ENCODE measurements around the gene TM9SF4. TPM values are rescaled to one million over a fixed set of nuclear protein-coding genes. Genes with fewer than 3 reads are reported as not detected.
"Not testable (repeated sequence)": the region's sequence is repeated elsewhere in the genome, so short reads cannot be mapped to it uniquely, and the experiment has no call there.

The TM9SF4 gene
- total RNA-seq, 1 donor from 2014 or later: 18.8 TPM

DNA sequence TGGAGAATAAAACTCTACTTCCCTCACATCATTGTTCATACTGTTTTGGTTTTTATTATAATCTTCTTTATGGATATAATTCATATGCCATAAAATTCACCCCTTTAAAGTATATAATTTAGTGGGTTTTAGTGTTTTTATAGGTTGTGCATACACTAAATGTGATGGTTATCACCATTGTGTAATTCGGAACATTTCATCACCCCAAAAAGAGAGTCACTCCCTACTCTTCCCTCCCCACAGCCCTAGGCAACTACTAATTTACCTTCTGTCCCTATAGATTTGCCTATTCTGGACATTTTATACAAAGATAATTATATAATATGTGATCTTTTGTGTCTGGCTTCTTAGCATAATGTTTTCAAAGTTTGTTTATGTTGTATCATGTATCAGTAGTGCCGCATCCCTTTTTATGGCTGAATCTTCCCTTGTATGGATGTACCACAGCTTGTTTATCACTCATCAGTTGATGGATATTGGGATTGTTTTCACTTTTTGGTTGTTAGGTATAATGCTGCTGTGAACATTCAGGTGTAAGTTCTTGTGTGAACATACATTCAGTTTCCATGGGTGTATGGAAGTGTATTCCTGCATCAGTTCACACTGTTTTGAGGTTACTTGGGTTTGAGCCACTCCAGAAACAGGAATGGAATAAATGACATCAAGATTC, 4.2 kb downstream of the TM9SF4 start:
- H3K4me1 ChIP-seq (ENCODE audit: control insufficient read depth in 3 of 3, insufficient read depth in 3 of 3, low read length in 3 of 3): peaks cover 32 to 61% (median 44%) of the 10 kb centered on the region in 3 donors

DNA sequence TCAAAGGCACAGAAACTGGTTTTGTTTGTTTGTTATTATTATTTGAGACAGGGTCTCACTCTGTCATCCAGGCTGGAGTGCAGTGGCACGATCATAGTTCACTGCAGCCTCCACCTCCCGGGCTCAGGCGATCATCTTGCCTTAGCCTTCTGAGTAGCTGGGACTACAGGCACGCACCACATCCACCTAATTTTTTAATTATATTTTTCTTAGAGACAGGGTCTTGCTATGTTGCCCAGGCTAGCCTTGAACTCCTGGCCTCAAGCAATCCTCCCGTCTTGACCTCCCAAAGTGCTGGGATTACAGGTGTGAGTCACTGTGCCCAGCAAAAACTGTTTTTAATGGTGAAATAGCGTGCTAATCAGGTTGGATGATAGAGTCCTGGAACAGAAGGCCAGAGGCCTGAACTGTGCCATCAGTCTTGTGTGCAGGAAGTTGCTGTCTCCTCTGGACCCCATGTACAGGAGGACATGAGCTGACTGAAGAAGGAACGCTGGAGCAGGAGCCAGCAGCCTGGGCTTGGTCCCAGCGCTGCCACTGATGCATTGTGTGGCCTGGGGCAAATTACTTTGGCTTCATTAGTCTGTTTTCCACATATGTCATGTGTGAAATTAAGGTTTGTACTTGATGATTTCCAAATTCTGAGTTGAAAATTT, 4.9 kb downstream of the TM9SF4 start:
- Histone ChIP-seq H3K36me3 (ENCODE audit: control insufficient read depth in 3 of 3, insufficient read depth in 3 of 3, low read length in 3 of 3) (peaks cover 0 to 4% (median 0%) of the 10 kb centered on the region in 3 donors), H3K4me3 (ENCODE audit: low read length in 3 of 3) (no peak overlapping the region), H3K4me1 (ENCODE audit: control insufficient read depth in 3 of 3, insufficient read depth in 3 of 3, low read length in 3 of 3) (peaks cover 32 to 60% (median 44%) of the 10 kb centered on the region in 3 donors), H3K9ac (ENCODE audit: low read depth in 1 of 3, low read length in 3 of 3) (no peak overlapping the region), H3K9me3 (ENCODE audit: control insufficient read depth in 3 of 3, low read length in 3 of 3) (no peaks in the 10 kb centered on the region), H3K27ac (ENCODE audit: low read depth, low read length) (no peak overlapping the region), H3K27me3 (ENCODE audit: control insufficient read depth in 3 of 3, insufficient read depth in 3 of 3, low read length in 3 of 3) (no peaks in the 10 kb centered on the region)

More for the DNA sequence above, 4.2 kb downstream of the TM9SF4 start:
- Histone ChIP-seq H3K27me3 (ENCODE audit: control insufficient read depth in 3 of 3, insufficient read depth in 3 of 3, low read length in 3 of 3) (no peaks in the 10 kb centered on the region), H3K27ac (ENCODE audit: low read depth, low read length) (no peak overlapping the region), H3K9ac (ENCODE audit: low read depth in 1 of 3, low read length in 3 of 3) (no peak overlapping the region), H3K36me3 (ENCODE audit: control insufficient read depth in 3 of 3, insufficient read depth in 3 of 3, low read length in 3 of 3) (peaks cover 0 to 4% (median 0%) of the 10 kb centered on the region in 3 donors), H3K4me3 (ENCODE audit: low read length in 3 of 3) (no peak overlapping the region), H3K9me3 (ENCODE audit: control insufficient read depth in 3 of 3, low read length in 3 of 3) (no peaks in the 10 kb centered on the region)

DNA sequence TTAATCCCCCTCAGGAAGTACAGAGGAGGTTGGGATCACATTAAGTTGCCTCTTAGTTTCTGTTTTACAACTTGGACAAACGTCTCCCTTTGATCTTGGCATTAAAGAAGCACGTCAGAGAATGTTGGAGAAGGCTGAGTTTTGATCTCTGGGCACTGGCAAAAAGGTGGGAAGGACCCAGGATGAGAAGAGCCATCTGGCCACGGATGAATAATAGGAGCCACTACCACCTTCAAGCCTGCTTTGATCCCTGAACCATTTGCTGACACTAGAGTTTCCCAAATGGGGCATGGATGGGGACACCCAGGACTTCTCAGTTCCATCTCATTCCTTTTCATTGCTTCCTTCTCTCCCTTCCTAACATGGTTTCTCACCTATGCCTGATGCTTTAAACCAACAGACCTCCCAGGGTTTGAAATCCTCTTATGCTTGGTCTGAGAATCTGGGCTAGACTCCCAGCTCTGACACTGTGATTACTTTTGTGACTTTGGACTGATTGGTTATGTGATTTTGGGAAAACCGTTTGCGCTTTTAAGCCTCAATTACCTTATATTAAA, 5.8 kb downstream of the TM9SF4 start:
- no peak overlapping the region for H3K4me3 ChIP-seq (ENCODE audit: low read length in 3 of 3)
- no peak overlapping the region for H3K9ac ChIP-seq (ENCODE audit: low read depth in 1 of 3, low read length in 3 of 3)
- H3K36me3 ChIP-seq (ENCODE audit: control insufficient read depth in 3 of 3, insufficient read depth in 3 of 3, low read length in 3 of 3): peaks cover 0 to 4% (median 0%) of the 10 kb centered on the region in 3 donors
- H3K27me3 ChIP-seq (ENCODE audit: control insufficient read depth in 3 of 3, insufficient read depth in 3 of 3, low read length in 3 of 3): no peaks in the 10 kb centered on the region
- H3K27ac ChIP-seq (ENCODE audit: low read depth, low read length): no peak overlapping the region
- peaks cover 27 to 52% (median 41%) of the 10 kb centered on the region in 3 donors for H3K4me1 ChIP-seq (ENCODE audit: control insufficient read depth in 3 of 3, insufficient read depth in 3 of 3, low read length in 3 of 3)
- H3K9me3 ChIP-seq (ENCODE audit: control insufficient read depth in 3 of 3, low read length in 3 of 3): no peaks in the 10 kb centered on the region

DNA sequence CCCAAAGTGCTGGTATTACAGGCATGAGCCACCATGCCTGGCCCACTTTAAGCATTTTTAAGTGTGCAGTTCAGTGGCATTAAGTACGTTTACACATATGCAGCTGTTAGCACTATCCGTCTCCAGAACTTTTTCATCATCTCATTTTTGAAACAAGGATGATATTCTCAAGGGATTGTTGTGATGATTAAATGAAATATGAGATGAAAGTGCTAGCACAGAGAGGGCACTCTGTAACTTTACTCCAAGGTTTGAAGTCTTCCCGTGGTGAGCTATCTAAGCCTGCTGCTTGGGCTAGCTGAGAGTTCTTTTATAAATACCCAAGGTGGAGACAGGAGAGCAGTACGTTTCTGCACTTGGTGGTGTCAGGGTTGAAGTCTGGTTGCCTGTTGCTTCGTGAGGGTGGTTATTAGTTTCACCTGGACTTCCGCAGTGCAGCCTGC, 6.6 kb downstream of the TM9SF4 start:
- H3K27ac ChIP-seq (ENCODE audit: low read depth, low read length): no peak overlapping the region
- H3K9me3 ChIP-seq (ENCODE audit: control insufficient read depth in 3 of 3, low read length in 3 of 3): no peaks in the 10 kb centered on the region
- no peaks in the 10 kb centered on the region for H3K27me3 ChIP-seq (ENCODE audit: control insufficient read depth in 3 of 3, insufficient read depth in 3 of 3, low read length in 3 of 3)
- H3K4me3 ChIP-seq (ENCODE audit: low read length in 3 of 3): no peak overlapping the region
- no peak overlapping the region for H3K9ac ChIP-seq (ENCODE audit: low read depth in 1 of 3, low read length in 3 of 3)
- peaks cover 20 to 44% (median 34%) of the 10 kb centered on the region in 3 donors for H3K4me1 ChIP-seq (ENCODE audit: control insufficient read depth in 3 of 3, insufficient read depth in 3 of 3, low read length in 3 of 3)
- H3K36me3 ChIP-seq (ENCODE audit: control insufficient read depth in 3 of 3, insufficient read depth in 3 of 3, low read length in 3 of 3): peaks cover 0 to 4% (median 0%) of the 10 kb centered on the region in 3 donors

DNA sequence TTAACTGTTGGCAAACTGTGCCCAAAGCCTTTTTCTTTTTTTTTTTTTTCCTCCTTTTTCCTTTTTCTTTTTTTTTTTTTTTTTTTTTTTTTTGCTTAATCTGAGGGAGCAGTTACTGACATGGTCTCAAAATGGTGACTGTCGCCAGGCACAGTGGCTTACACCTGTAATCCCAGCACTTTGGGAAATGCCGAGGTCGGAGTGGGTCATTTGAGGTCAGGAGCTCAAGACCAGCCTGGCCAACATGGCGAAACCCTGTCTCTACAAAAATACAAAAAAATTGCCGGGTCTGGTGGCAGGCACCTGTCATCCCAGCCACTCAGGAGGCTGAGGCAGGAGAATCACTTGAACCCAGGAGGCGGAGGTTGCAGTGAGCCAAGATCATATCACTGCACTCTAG, 7.3 kb downstream of the TM9SF4 start:
- not testable (repeated sequence) for H3K4me3 ChIP-seq (ENCODE audit: low read length in 3 of 3); H3K27ac ChIP-seq (ENCODE audit: low read depth, low read length); H3K27me3 ChIP-seq (ENCODE audit: control insufficient read depth in 3 of 3, insufficient read depth in 3 of 3, low read length in 3 of 3); H3K36me3 ChIP-seq (ENCODE audit: control insufficient read depth in 3 of 3, insufficient read depth in 3 of 3, low read length in 3 of 3); H3K9me3 ChIP-seq (ENCODE audit: control insufficient read depth in 3 of 3, low read length in 3 of 3); H3K9ac ChIP-seq (ENCODE audit: low read depth in 1 of 3, low read length in 3 of 3)
- H3K4me1 ChIP-seq (ENCODE audit: control insufficient read depth in 3 of 3, insufficient read depth in 3 of 3, low read length in 3 of 3): peaks cover 20 to 37% (median 30%) of the 10 kb centered on the region in 3 donors

DNA sequence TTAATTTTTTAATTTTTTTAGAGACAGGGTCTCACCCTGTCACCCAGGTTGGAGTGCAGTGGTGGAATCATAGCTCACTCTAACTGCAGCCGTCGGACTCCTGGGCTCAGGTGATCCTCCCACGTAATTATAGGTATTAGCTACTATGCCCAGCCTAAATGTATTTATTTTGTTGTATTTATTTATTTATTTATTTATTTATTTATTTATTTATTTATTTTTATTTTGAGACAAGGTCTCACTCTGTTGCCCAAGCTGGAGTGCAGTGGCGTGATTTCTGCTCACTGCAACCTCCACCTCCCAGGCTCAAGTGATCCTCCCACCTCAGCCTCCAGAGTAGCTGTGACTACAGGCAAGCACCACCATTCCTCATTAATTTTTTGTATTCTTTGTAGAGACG, 8.9 kb downstream of the TM9SF4 start:
- not testable (repeated sequence) for H3K9me3 ChIP-seq (ENCODE audit: control insufficient read depth in 3 of 3, low read length in 3 of 3); H3K36me3 ChIP-seq (ENCODE audit: control insufficient read depth in 3 of 3, insufficient read depth in 3 of 3, low read length in 3 of 3); H3K27ac ChIP-seq (ENCODE audit: low read depth, low read length); H3K4me3 ChIP-seq (ENCODE audit: low read length in 3 of 3); H3K9ac ChIP-seq (ENCODE audit: low read depth in 1 of 3, low read length in 3 of 3); H3K27me3 ChIP-seq (ENCODE audit: control insufficient read depth in 3 of 3, insufficient read depth in 3 of 3, low read length in 3 of 3)
- H3K4me1 ChIP-seq (ENCODE audit: control insufficient read depth in 3 of 3, insufficient read depth in 3 of 3, low read length in 3 of 3): peaks cover 18 to 28% (median 25%) of the 10 kb centered on the region in 3 donors

DNA sequence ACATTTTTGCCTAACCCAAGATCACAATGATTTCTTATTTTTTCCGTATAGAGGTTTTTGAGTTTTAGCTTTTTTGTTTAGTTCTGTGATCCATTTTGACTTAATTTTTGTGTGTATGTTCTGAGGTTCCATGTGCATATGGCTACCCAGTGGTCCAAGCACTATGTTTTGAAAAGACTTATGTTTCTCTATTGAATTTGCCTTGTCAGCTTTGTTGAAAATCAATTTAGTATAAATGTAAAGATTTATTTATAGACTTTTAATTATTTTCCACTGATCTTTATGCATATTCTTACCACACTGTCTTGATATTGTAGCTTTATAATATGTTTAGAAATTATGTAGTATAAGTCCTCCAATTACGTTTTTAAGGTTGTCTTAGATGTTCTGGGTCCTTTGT, 10.2 kb downstream of the TM9SF4 start:
- Histone ChIP-seq H3K36me3 (ENCODE audit: control insufficient read depth in 3 of 3, insufficient read depth in 3 of 3, low read length in 3 of 3) (no peaks in the 10 kb centered on the region), H3K27me3 (ENCODE audit: control insufficient read depth in 3 of 3, insufficient read depth in 3 of 3, low read length in 3 of 3) (no peaks in the 10 kb centered on the region), H3K9me3 (ENCODE audit: control insufficient read depth in 3 of 3, low read length in 3 of 3) (no peaks in the 10 kb centered on the region), H3K9ac (ENCODE audit: low read depth in 1 of 3, low read length in 3 of 3) (no peak overlapping the region), H3K27ac (ENCODE audit: low read depth, low read length) (no peak overlapping the region), H3K4me1 (ENCODE audit: control insufficient read depth in 3 of 3, insufficient read depth in 3 of 3, low read length in 3 of 3) (peaks cover 18 to 23% (median 23%) of the 10 kb centered on the region in 3 donors), H3K4me3 (ENCODE audit: low read length in 3 of 3) (no peak overlapping the region)

DNA sequence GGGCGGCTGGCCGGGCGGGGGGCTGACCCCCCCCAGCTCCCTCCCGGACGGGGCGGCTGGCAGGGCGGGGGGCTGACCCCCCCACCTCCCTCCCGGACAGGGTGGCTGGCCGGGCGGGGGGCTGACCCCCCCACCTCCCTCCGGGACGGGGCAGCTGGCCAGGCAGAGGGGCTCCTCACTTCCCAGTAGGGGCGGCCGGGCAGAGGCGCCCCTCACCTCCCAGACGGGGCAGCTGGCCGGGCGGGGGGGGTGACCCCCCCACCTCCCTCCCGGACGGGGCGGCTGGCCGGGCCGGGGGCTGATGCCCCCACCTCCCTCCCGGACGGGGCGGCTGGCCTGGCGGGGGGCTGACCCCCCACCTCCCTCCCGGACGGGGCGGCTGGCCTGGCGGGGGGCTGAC, 12.4 kb downstream of the TM9SF4 start:
- H3K4me3 ChIP-seq (ENCODE audit: low read length in 3 of 3): not testable (repeated sequence)

DNA sequence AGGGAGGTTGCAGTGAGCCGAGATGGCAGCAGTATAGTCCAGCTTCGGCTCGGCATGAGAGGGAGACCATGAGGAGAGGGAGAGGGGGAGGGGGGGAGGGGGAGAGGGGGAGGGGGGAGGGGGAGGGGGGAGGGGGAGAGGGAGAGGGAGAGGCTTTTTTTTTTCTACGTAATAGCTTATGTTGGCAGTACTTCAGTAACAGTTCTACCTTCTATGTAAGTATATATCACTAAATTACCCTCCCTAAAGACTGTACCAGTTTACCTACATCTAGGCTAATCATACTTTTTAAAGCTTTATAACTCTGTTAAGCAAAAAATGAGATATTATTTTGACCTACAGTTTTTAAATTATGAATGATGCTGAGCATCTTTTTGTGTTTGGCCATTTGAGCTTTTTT, 13.6 kb downstream of the TM9SF4 start:
- no peak overlapping the region for H3K9ac ChIP-seq (ENCODE audit: low read depth in 1 of 3, low read length in 3 of 3)
- H3K27ac ChIP-seq (ENCODE audit: low read depth, low read length): no peak overlapping the region
- H3K27me3 ChIP-seq (ENCODE audit: control insufficient read depth in 3 of 3, insufficient read depth in 3 of 3, low read length in 3 of 3): no peaks in the 10 kb centered on the region
- no peak overlapping the region for H3K4me3 ChIP-seq (ENCODE audit: low read length in 3 of 3)
- peaks cover 0 to 5% (median 0%) of the 10 kb centered on the region in 3 donors for H3K4me1 ChIP-seq (ENCODE audit: control insufficient read depth in 3 of 3, insufficient read depth in 3 of 3, low read length in 3 of 3)
- H3K9me3 ChIP-seq (ENCODE audit: control insufficient read depth in 3 of 3, low read length in 3 of 3): no peaks in the 10 kb centered on the region
- peaks cover 0 to 4% (median 3%) of the 10 kb centered on the region in 3 donors for H3K36me3 ChIP-seq (ENCODE audit: control insufficient read depth in 3 of 3, insufficient read depth in 3 of 3, low read length in 3 of 3)

More for the DNA sequence above, 12.4 kb downstream of the TM9SF4 start:
- H3K27ac ChIP-seq (ENCODE audit: low read depth, low read length); H3K9me3 ChIP-seq (ENCODE audit: control insufficient read depth in 3 of 3, low read length in 3 of 3); H3K4me1 ChIP-seq (ENCODE audit: control insufficient read depth in 3 of 3, insufficient read depth in 3 of 3, low read length in 3 of 3); H3K36me3 ChIP-seq (ENCODE audit: control insufficient read depth in 3 of 3, insufficient read depth in 3 of 3, low read length in 3 of 3); H3K9ac ChIP-seq (ENCODE audit: low read depth in 1 of 3, low read length in 3 of 3); H3K27me3 ChIP-seq (ENCODE audit: control insufficient read depth in 3 of 3, insufficient read depth in 3 of 3, low read length in 3 of 3): not testable (repeated sequence)

DNA sequence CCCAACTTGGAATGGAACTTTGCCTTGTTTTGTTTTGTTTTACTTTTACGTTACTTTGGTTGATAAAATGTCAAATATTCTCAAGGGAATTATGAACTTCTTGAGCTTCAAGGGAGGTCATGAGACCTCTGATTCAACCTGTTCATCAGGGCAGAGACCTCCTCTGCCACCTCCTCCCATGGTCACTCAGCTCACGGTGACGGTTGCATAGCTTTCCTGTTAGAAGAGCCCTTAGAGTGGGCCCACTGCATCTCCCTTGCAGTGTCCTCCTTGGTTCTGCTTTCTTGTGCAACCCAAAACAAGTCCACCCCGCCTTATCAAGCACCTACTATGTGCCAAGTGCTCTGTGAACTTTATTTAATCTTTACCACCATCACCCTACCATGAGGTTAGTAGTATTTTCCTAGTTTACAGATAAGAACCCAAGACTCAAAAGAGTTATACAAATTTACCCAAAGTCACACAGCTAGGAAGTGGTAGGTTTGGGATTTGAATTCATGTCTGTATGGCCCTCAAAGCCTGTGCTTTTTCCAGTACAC, 15.5 kb downstream of the TM9SF4 start:
- Histone ChIP-seq H3K9ac (ENCODE audit: low read depth in 1 of 3, low read length in 3 of 3) (no peak overlapping the region), H3K27me3 (ENCODE audit: control insufficient read depth in 3 of 3, insufficient read depth in 3 of 3, low read length in 3 of 3) (no peaks in the 10 kb centered on the region), H3K4me3 (ENCODE audit: low read length in 3 of 3) (no peak overlapping the region), H3K4me1 (ENCODE audit: control insufficient read depth in 3 of 3, insufficient read depth in 3 of 3, low read length in 3 of 3) (peaks cover 0 to 10% (median 0%) of the 10 kb centered on the region in 3 donors), H3K9me3 (ENCODE audit: control insufficient read depth in 3 of 3, low read length in 3 of 3) (no peaks in the 10 kb centered on the region), H3K27ac (ENCODE audit: low read depth, low read length) (no peak overlapping the region), H3K36me3 (ENCODE audit: control insufficient read depth in 3 of 3, insufficient read depth in 3 of 3, low read length in 3 of 3) (peaks cover 0 to 4% (median 3%) of the 10 kb centered on the region in 3 donors)
